Ishikawa (cell line): ENCODE data around the gene HOXA3.
A peak's percentile ranks its signal among the peaks of the same experiment; 100 is the strongest.

ENCODE experiments used
- CEBPB ChIP-seq: IDR thresholded peaks from 2 replicates; pipeline ENCODE4 v1.6.1; 2012
- CREB1 ChIP-seq: IDR thresholded peaks from 2 replicates; pipeline ENCODE4 v1.6.1; 2012; ENCODE audit warnings: low read depth
- EP300 ChIP-seq: IDR thresholded peaks from 2 replicates; pipeline ENCODE4 v1.6.1; 2012; ENCODE audit warnings: borderline replicate concordance
- FOXM1 ChIP-seq: IDR thresholded peaks from 2 replicates; pipeline ENCODE4 v1.6.1; 2012; ENCODE audit warnings: low read depth, borderline replicate concordance
- NFIC ChIP-seq: IDR thresholded peaks from 2 replicates; pipeline ENCODE4 v1.6.1; 2012
- RAD21 ChIP-seq: IDR thresholded peaks from 2 replicates; pipeline ENCODE4 v1.6.1; 2012; ENCODE audit warnings: low read depth
- TAF1 ChIP-seq: IDR thresholded peaks from 2 replicates; pipeline ENCODE4 v1.6.1; 2012; ENCODE audit warnings: low read depth, mild to moderate bottlenecking
- TCF12 ChIP-seq: IDR thresholded peaks from 2 replicates; pipeline ENCODE4 v1.6.1; 2012; ENCODE audit warnings: low read depth
- TEAD4 ChIP-seq: IDR thresholded peaks from 2 replicates; pipeline ENCODE4 v1.6.1; 2012
- YY1 ChIP-seq: IDR thresholded peaks from 2 replicates; pipeline ENCODE4 v1.6.1; 2012; ENCODE audit warnings: low read depth
- ZBTB7A ChIP-seq: IDR thresholded peaks from 2 replicates; pipeline ENCODE4 v1.6.1; 2012; ENCODE audit warnings: low read depth
- TF ChIP-seq, protein P1 (sequence below): IDR thresholded peaks from 2 replicates; pipeline ENCODE4 v1.6.1; 2012; ENCODE audit warnings: low read depth, mild to moderate bottlenecking
- TF ChIP-seq, protein P2 (sequence below): IDR thresholded peaks from 2 replicates; pipeline ENCODE4 v1.6.1; 2012
- TF ChIP-seq, protein P3 (sequence below): IDR thresholded peaks from 2 replicates; pipeline ENCODE4 v1.6.1; 2012

HOXA3 gene

DNA sequence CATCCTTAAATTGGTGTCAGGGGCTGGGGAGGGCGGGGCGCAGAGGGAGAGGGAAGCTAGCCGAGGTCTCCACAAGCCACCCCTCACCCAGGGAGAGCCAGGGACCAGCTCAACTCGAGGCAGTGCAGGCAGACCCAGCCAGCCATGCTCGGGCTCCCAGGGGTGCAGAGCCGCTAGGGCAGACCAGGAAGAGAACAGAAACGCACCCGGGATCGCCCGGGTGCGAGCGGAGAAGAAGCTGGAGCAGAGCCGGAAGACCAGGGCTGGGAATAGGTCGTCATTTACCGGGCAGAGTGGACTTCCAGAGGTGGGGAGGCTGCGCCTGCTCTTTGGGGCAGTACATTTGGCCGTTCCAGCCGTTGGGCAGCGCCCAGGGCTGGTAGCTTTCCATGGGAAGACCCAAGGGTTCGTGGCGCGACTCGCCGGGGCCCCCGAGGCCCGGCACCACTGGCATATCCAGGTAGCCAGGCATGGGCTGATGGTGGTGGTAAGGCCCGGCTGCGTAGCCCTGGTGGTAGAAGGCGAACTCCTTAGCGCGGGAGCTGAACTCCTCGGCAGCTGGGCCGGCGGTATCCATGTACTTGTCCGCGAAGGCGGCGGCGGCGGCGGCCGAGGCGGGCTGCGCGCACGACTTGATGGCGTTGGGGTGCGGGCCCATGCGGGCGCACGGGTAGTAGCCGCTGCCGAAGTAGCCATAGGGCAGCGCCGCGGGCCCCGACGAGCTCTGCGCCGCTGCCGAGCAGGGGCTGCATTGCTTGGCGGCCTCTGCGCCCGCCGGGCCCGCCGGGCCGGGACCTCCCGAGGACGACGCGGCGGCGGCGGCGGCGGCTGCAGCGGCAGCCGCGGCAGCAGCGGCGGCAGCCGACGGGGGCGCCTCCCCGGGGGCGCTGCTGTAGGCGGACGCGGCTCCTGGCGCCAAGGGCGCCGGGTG is 46.8 kb upstream of the HOXA3 start:
- TF ChIP-seq, protein P1, sequence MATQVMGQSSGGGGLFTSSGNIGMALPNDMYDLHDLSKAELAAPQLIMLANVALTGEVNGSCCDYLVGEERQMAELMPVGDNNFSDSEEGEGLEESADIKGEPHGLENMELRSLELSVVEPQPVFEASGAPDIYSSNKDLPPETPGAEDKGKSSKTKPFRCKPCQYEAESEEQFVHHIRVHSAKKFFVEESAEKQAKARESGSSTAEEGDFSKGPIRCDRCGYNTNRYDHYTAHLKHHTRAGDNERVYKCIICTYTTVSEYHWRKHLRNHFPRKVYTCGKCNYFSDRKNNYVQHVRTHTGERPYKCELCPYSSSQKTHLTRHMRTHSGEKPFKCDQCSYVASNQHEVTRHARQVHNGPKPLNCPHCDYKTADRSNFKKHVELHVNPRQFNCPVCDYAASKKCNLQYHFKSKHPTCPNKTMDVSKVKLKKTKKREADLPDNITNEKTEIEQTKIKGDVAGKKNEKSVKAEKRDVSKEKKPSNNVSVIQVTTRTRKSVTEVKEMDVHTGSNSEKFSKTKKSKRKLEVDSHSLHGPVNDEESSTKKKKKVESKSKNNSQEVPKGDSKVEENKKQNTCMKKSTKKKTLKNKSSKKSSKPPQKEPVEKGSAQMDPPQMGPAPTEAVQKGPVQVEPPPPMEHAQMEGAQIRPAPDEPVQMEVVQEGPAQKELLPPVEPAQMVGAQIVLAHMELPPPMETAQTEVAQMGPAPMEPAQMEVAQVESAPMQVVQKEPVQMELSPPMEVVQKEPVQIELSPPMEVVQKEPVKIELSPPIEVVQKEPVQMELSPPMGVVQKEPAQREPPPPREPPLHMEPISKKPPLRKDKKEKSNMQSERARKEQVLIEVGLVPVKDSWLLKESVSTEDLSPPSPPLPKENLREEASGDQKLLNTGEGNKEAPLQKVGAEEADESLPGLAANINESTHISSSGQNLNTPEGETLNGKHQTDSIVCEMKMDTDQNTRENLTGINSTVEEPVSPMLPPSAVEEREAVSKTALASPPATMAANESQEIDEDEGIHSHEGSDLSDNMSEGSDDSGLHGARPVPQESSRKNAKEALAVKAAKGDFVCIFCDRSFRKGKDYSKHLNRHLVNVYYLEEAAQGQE: no peak
- TF ChIP-seq NFIC (no peak), RAD21 (no peak), ZBTB7A (0 out of 2 replicates have a peak, but pooled peaks have one; percentile 18), FOXM1 (no peak), YY1 (no peak)
- TF ChIP-seq, protein P2, sequence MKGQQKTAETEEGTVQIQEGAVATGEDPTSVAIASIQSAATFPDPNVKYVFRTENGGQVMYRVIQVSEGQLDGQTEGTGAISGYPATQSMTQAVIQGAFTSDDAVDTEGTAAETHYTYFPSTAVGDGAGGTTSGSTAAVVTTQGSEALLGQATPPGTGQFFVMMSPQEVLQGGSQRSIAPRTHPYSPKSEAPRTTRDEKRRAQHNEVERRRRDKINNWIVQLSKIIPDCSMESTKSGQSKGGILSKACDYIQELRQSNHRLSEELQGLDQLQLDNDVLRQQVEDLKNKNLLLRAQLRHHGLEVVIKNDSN: no peak
- TF ChIP-seq, protein P3, sequence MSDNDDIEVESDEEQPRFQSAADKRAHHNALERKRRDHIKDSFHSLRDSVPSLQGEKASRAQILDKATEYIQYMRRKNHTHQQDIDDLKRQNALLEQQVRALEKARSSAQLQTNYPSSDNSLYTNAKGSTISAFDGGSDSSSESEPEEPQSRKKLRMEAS: peak; percentile 48; the same call in 1 of the 2 replicates

DNA sequence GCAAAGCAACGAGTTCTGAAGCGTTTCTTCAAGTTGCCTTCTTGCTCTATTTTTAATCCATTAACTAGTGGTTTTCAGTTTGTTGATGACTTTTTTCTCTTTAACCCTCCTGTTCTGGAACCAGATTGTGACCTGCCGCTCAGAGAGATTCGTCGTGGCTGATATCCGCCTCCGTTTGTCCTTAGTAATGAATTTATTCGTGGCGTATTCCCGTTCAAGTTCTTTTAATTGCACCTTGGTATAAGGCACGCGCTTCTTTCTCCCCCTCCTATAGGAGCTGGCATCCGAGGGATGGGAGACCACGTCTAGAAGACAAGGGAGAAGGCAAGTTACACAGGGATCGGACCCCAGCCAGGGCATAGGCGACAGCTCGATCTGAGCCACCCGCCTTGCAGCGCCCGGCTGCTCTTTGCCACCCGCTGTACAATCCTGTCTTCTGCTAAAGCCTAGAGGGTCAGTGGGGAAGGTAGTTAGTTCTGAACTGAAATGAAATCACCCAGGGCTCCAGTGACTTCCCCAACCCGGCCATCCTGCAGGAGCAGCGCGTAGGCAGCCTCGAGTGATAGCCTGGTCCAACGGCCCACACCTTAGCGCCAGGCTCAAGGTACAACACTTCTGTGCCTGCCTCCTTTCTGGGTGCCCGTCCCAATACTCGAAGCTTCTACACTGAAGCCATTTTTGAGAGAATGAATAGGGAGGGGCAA is 45.9 kb upstream of the HOXA3 start:
- TF ChIP-seq EP300 (no peak), TEAD4 (no peak)
- TF ChIP-seq, protein P2: no peak

DNA sequence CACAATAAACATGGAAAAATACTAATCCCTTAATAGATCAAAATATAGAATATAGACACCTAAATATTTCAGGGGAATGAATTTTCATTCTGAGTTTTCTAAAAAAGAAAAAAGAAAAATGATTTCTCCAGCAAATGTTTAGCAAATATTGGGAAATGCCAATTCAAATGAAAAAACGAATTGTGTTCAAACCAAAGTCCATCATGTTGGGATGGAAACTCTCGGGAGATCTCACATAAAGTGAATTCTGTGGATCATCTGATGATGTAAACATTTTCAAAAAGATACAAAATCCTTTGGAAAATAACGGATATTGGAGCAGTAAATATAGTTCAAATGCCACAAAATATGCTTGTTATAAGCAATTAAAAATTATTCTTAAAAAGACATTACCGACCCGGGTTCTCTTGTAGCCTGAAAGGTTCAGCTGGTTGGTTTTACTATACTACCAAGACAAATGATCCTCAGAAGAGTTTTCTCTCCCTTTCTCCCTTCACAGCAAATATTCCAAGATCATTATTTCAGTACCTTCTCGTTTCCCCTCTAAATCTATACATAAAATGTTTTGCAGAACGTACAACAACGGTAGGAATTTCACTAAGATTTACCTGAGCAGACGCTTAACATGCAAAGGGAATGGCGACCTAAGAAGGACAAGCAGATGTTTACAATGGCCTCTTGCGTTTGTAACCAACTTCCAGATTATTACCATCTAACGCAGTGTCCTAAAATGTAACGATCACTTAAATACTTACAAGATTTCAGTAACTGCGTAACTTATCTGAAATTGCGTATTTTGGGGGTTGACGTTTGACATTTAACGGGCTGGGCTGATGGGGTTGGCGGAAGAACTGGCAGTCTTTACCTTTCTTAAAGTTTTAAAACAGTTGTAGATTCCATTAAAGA is 45.0 kb upstream of the HOXA3 start:
- TF ChIP-seq, protein P1: no peak
- no peak for TF ChIP-seq TAF1
- TF ChIP-seq TEAD4: no peak
- TF ChIP-seq, protein P2: no peak
- no peak for TF ChIP-seq NFIC
- TF ChIP-seq CREB1: no peak
- TF ChIP-seq TCF12: no peak
- TF ChIP-seq ZBTB7A: no peak
- TF ChIP-seq YY1: no peak
- TF ChIP-seq, protein P3: no peak
- no peak for TF ChIP-seq CEBPB
- no peak for TF ChIP-seq RAD21

DNA sequence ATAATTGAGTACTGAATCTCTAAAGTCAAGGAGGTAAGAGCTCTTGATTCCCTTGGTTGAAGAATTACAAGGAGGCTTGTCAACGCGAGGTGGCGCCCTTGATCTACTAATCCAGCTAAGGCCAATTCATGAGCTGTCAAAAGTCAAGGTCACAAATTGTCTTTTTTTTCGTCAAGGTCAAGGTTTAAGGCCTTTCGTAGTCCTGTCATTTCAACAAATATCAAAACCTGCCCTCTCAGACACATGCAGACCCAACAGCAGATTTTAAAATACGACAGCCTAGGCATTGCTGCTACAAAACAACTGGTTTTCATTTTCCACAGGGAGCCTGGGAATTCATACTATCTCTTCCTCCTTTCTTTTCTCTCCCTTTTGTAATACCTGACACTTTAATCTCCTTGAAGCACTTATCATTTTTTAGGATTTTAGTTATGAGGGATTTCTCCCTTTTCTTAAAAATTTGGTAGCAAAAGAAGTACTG is 43.9 kb upstream of the HOXA3 start:
- TF ChIP-seq RAD21: peak; percentile 97
- TF ChIP-seq TAF1: no peak
- no peak for TF ChIP-seq TCF12
